ENCODE measurements around the gene QRICH2.
"Not testable (repeated sequence)": the region's sequence is repeated elsewhere in the genome, so short reads cannot be mapped to it uniquely, and the experiment has no call there.

Gene QRICH2

GRCh38 chr17:76307966-76308338 is at the start of gene QRICH2:
Gene QRICH2 (minus strand): TSS chr17:76308276. CDS start chr17:76307998, 278 bp downstream.
- no peak for DNase-seq (ENCODE audit: low read depth)

GRCh38 chr17:76357597-76358158 is 49.6 kb upstream of the QRICH2 start:
- DNase-seq (ENCODE audit: low read depth): no peak

- DNase-seq (ENCODE audit: low read depth): no peak
Measured at GRCh38 chr17:76356803-76357456, 48.9 kb upstream of the QRICH2 start.

- DNase-seq (ENCODE audit: low read depth): no peak
Measured at GRCh38 chr17:76354747-76355310, 46.8 kb upstream of the QRICH2 start.

- no peak for DNase-seq (ENCODE audit: low read depth)
Measured at GRCh38 chr17:76354317-76354729, 46.2 kb upstream of the QRICH2 start.

- DNase-seq (ENCODE audit: low read depth): peak; percentile 85
Measured at GRCh38 chr17:76353599-76354316, 45.7 kb upstream of the QRICH2 start, which contains the start of gene PRPSAP1. Gene PRPSAP1 (minus strand): TSS chr17:76353916. CDS start chr17:76353703, 213 bp downstream.

GRCh38 chr17:76353004-76353598 is 45.0 kb upstream of the QRICH2 start:
- DNase-seq (ENCODE audit: low read depth): no peak

- DNase-seq (ENCODE audit: low read depth): no peak
Measured at GRCh38 chr17:76351526-76352071, 43.5 kb upstream of the QRICH2 start.

- DNase-seq (ENCODE audit: low read depth): no peak
Measured at GRCh38 chr17:76350463-76350862, 42.4 kb upstream of the QRICH2 start.

- DNase-seq (ENCODE audit: low read depth): not testable (repeated sequence)
Measured at GRCh38 chr17:76346936-76347335, 38.9 kb upstream of the QRICH2 start.

- DNase-seq (ENCODE audit: low read depth): no peak
Measured at GRCh38 chr17:76345377-76345974, 37.4 kb upstream of the QRICH2 start.

- no peak for DNase-seq (ENCODE audit: low read depth)
Measured at GRCh38 chr17:76343106-76343505, 35.0 kb upstream of the QRICH2 start.

GRCh38 chr17:76341301-76341700 is 33.2 kb upstream of the QRICH2 start:
- DNase-seq (ENCODE audit: low read depth): no peak

- DNase-seq (ENCODE audit: low read depth): no peak
Measured at GRCh38 chr17:76337413-76337777, 29.3 kb upstream of the QRICH2 start.

GRCh38 chr17:76336756-76337412 is 28.8 kb upstream of the QRICH2 start:
- no peak for DNase-seq (ENCODE audit: low read depth)

- DNase-seq (ENCODE audit: low read depth): no peak
Measured at GRCh38 chr17:76335716-76336381, 27.8 kb upstream of the QRICH2 start.

GRCh38 chr17:76333673-76334505 is 25.8 kb upstream of the QRICH2 start:
- no peak for DNase-seq (ENCODE audit: low read depth)

GRCh38 chr17:76331083-76331482 is 23.0 kb upstream of the QRICH2 start:
- DNase-seq (ENCODE audit: low read depth): no peak

GRCh38 chr17:76329664-76330063 is 21.6 kb upstream of the QRICH2 start:
- no peak for DNase-seq (ENCODE audit: low read depth)

- no peak for DNase-seq (ENCODE audit: low read depth)
Measured at GRCh38 chr17:76327696-76328095, 19.6 kb upstream of the QRICH2 start.

Data from GM04504 (cell line).